KOPT-K1 (cell line): ENCODE measurements around the gene SLC1A7.

Experiments used
- H3K27ac ChIP-seq: fragments of 200-600 bp; sonication (generic); 2 replicates; pipeline ENCODE4 v1.5.1; 2016; ENCODE audit warnings: antibody characterized with exemption, mild to moderate bottlenecking, low read depth, low read length; ENCODE audit not compliant: poor library complexity, severe bottlenecking
- H3K36me3 ChIP-seq: fragments of 200-600 bp; sonication (generic); 2 replicates; pipeline ENCODE4 v1.5.1; 2017; ENCODE audit warnings: antibody characterized with exemption, mild to moderate bottlenecking, low read length, moderate library complexity; ENCODE audit not compliant: insufficient read depth
- H3K9me3 ChIP-seq: fragments of 200-600 bp; sonication (generic); 2 replicates; pipeline ENCODE4 v1.5.1; 2017; ENCODE audit warnings: antibody characterized with exemption, low read length, mild to moderate bottlenecking; ENCODE audit not compliant: insufficient read depth, poor library complexity, severe bottlenecking

SLC1A7 gene

DNA sequence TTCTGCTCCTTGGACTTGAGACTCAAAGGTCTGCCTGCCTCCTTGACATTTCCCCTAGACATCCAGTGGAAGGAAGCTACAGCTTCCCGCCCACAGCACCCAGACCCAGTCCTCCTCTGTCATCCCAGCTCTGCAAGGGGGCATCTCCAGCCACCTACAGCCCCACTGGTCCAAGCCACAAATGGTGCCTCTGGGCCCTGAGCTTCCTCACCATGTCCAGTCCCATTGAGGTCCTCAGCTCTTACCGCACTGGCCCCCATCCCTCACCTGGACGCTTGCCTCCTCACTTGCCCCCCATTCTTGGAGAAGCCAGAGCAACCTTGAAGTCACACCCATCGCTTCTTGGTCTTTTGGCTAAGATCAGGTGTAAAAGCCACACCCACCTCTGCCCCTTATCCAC, 67.2 kb downstream of the SLC1A7 start:
- Histone ChIP-seq H3K27ac (no peak overlapping the region), H3K36me3 (no peaks in the 10 kb centered on the region), H3K9me3 (no peaks in the 10 kb centered on the region)

DNA sequence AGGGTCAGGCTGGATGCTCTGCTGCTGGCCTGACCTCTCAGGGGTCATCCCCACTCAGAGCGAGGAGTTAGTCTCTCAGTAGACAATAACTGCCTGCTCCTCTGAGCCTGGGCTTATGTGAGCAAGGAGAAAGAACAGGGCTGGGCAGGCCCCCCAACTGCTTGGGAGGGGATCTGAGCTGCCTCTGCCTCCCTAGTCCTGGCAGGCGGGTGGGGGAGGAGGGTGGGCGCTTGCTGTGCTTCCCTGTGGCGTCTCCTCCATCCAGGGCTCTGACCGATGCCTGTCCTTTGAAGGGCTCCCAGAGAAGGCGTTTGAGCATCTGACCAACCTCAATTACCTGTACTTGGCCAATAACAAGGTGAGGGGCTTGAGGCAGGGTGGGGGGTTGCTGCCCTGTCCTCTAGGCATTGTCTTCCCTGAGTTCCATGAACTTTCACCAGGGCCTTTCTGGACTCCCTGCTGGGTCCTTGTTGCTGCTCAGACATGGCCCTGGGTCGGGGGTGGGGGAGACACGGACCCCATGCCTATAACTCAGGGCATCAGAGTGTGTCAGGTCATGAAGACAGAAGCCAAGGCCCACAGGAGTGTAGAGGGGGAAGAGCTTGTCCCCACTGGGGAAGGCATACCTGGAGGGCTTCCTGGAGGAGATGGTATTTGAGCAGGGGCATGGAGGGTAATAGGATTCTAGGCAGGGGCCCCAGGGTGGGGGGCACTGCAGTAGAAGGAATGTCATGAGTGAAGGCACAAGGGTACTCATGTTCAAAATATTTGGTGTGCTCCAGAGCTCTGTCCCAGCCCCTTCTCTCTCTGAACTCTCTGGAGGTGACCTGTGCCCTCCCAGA, 67.9 kb downstream of the SLC1A7 start:
- no peaks in the 10 kb centered on the region for H3K9me3 ChIP-seq
- H3K36me3 ChIP-seq = no peaks in the 10 kb centered on the region
- H3K27ac ChIP-seq = no peak overlapping the region

DNA sequence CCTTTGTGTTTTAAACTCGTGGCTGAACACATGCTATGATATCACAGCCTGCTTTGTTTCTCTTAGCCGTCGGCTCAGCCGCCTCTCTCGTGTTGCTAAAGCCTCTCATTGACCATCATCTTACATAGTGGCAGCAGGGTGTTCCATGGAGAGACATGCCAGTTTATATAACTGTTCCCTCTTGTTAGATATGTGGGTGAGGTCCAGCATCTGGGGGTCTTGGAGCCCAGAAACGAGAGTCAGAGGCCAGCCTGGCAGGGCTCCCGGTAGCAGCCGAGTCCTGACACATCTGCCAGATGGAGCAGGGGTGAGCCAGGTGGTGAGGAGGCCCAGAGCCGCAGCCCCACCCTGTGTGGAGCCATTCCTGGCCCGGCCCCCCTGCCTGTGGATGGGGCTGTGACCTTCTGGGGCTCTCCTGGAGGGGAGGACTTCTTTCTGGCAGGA, 68.5 kb downstream of the SLC1A7 start:
- no peaks in the 10 kb centered on the region for H3K36me3 ChIP-seq
- no peaks in the 10 kb centered on the region for H3K9me3 ChIP-seq
- H3K27ac ChIP-seq = no peak overlapping the region

DNA sequence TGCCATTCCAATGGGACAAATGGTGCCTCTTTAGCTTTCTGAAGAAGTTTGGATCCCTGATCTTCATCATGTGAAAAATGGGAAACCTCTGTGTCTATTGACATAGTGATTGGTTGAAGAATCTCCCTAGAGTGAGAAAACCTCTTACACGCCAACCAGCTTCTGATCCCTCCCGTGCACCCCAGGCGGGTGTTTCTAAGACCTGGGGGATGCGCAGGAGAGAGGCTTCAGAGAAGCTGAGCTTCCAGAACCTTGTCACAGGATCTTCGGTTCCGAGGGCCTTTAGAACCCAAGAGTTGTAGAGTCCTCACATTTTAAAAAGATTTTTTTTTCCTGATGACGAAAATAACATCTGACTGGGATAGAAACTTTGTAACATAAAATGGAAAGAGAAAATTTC, 69.2 kb downstream of the SLC1A7 start:
- Histone ChIP-seq H3K36me3 (no peaks in the 10 kb centered on the region), H3K27ac (no peak overlapping the region), H3K9me3 (no peaks in the 10 kb centered on the region)

DNA sequence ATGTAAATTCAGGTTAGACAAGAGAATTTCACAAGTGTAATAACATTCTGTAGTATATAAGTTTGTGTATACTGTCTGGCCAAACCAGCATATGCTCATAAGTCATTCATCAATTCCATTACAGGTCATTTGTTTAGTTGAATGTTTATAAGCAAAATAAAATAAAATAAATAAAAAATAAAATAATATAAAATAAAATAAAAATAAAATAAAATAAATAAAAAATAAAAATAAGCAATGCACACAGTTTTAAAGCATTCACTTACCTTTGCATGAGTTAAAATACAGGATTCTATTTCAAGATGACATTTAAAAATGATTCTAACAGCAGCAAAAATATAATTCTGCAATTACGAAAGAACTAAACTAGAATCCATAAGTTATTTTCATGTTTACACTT, 70.5 kb downstream of the SLC1A7 start:
- Histone ChIP-seq H3K9me3 (no peaks in the 10 kb centered on the region), H3K27ac (no peak overlapping the region), H3K36me3 (no peaks in the 10 kb centered on the region)

DNA sequence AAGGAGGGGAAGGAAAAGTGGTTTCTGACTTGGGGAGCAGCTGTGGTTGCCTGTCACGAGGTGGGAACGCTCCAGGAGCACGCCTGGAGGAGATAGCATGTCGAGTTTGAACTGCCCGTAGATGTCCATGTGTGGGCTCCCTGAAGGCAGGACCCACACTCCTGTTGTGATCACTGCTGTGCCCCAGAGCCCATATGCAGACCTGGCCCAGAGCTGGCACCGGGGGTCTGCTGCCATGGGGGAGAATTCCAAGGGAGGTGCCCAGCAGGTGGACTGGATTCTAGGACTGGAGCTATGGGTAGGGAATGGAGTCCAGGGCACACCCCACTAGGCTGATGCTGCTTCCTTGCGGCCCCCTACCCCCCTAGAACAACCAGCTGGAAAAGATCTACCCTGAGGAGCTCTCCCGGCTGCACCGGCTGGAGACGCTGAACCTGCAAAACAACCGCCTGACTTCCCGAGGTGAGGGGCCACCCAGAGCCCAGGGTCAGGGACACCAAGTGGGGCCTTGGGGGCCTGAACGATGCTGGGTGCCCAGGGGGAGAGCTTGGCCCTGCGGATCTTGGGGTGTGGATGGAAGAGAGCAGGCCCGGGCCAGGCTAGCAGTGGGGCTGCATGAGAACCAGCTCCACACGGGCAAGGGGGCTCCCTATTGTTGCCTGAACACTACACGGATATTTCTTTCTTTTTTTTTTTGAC, 71.1 kb downstream of the SLC1A7 start:
- Histone ChIP-seq H3K36me3 (no peaks in the 10 kb centered on the region), H3K27ac (no peak overlapping the region), H3K9me3 (no peaks in the 10 kb centered on the region)

DNA sequence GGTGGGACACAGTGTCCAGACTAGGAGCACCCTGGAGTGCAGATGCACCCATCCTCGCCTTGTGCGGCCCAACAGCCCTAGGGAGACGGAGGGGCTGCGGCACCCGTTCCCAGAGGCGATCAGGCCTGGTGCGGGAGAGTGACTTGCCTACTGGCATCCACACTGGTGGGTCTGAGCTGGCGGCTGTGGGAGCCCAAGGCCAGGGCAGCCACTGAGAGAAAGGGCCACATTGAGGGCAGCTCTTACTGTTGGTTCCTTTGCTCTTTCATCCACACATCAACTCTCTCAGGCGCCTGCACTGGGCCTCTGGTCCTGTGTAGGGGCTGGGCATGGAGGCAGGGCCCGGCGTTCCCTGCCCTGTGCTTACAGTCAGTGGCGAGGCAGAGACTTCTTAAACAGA, 71.8 kb downstream of the SLC1A7 start:
- Histone ChIP-seq H3K9me3 (no peaks in the 10 kb centered on the region), H3K36me3 (no peaks in the 10 kb centered on the region), H3K27ac (no peak overlapping the region)

DNA sequence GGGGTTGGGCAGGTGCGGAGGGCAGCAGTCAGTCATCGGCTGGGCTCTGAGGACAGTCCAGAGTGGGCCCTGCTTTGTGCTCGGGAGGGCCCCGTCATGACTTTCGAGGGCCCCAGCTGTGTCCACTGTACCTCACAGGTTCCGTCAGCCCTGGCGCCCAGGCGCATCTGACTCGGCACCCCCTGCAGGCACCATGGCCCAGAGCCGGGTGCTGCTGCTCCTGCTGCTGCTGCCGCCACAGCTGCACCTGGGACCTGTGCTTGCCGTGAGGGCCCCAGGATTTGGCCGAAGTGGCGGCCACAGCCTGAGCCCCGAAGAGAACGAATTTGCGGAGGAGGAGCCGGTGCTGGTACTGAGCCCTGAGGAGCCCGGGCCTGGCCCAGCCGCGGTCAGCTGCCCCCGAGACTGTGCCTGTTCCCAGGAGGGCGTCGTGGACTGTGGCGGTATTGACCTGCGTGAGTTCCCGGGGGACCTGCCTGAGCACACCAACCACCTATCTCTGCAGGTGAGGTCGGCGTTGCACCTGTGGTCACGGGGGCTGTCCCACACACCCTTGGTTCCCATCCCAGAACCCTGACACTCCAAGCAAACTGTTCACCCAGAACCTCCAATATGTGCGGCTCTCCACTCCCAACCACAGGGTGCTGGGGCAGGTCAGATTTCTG, 72.6 kb downstream of the SLC1A7 start:
- Histone ChIP-seq H3K27ac (no peak overlapping the region), H3K9me3 (no peaks in the 10 kb centered on the region), H3K36me3 (no peaks in the 10 kb centered on the region)

DNA sequence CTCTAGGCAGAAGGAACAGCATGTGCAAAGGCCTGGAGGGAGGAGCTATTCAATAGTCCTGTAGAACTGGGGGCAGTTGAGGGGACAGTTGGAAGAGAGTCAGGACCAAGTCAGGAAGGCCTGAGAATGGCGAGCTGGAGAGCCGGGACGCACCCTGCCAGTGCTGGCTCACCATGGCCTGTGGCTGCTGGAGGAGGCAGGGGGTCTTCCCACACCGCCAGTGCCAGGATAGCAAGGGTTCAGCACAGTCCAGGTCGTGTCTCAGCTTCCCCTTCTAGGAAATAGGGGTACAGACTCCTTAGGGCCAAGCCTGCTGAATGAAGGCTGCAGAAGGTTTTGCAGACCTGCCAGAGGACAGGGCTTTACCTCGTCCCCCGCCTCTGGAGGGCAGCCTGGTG, 73.2 kb downstream of the SLC1A7 start:
- H3K36me3 ChIP-seq = no peaks in the 10 kb centered on the region
- H3K27ac ChIP-seq = no peak overlapping the region
- H3K9me3 ChIP-seq = no peaks in the 10 kb centered on the region

DNA sequence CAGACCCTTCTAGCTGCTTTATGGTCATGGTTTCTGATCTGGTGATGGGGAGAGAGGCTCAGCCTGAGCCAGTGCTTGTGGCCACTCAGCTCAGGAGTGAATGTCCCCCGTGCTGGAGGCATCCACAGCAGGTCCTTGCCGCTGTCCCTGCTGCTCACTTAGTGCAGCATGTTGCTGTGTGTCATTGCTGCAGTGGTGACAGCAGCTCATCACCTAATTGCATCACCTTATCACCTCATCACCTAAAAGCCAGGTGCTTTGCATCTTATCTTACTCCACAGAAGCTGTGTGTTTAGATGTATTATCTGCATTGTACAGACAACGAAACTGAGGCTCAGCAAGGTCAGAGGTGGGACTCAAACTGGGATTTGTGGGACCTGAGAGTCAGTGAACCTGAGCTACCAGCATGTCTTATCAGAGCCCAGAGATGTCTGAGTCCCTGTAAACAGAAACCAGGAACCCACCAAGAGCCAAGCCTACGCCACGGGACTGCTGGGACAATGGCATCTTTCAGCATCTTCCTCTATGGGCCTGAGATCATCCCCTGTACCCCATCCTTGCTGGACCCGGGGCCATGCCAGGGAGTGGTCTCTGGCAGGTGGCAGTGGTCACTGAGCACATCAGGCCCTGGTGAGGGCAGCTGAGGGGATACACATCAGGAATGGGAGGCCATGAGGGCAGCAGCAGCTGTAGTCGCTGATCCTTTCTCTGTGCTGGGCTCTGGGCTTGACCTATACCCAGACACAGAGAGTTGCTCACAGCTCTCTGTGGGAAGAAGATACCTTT, 73.9 kb downstream of the SLC1A7 start:
- H3K9me3 ChIP-seq = no peaks in the 10 kb centered on the region
- H3K27ac ChIP-seq = no peak overlapping the region
- H3K36me3 ChIP-seq = no peaks in the 10 kb centered on the region

DNA sequence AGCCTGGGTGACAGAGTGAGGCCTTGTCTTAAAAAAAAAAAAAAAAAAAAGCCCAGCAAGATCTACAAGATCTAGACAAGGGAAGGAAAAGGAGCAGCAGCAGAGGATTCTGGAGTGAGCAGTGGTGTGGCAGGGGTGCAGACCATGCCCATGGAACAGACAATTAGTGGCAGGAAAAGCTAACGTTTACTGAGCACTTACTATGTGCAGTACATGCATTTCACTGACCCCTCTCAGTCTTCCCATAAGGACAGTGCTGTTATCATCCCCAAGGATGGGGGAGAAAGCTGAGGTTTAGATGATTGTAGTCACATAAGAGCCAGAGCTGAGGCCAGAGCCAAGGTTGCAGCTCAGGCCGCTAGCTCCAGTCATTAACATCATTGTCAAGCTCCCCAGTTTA, 74.6 kb downstream of the SLC1A7 start:
- no peaks in the 10 kb centered on the region for H3K36me3 ChIP-seq
- no peak overlapping the region for H3K27ac ChIP-seq
- no peaks in the 10 kb centered on the region for H3K9me3 ChIP-seq

DNA sequence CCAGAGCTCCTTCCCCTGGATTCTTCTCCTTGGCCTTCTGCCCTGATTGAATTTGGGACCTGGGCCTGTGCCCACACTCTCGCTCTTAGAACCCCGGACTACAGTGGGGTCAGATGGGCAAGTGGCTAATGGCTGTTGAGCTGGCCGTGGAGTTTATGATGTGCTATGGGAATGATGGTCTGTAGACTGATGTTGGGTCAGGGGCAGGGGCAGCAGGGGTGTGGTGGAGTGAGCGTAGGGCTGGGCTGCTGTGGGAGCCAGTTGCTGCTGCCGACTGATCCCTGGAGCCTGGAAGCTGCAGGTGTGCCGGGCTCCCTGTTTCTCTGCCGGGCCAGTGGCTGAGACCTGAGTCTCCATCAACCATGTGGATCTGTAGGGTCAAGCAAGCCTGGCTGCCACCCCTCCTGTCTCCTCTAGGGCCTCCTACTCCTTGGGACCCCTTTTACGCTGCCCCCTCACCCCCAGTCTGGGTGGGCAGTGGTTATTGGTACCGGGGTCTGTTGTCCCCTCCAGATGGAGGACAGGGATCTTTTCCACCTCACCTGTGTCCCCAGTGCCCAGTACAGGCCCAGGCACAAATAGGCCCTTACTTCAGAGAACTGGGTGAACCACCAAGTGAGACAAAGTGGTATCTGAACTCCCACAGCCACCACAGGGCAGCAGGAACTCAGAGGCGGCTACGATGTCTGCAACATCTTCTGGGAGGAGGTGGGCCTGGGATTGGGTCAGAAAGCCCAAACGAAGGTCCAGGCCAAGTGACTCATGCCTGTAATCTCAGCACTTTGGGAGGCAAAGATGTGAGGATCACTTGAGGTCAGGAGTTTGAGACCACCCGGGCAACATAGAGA, 75.3 kb downstream of the SLC1A7 start:
- Histone ChIP-seq H3K27ac (no peak overlapping the region), H3K9me3 (no peaks in the 10 kb centered on the region)

DNA sequence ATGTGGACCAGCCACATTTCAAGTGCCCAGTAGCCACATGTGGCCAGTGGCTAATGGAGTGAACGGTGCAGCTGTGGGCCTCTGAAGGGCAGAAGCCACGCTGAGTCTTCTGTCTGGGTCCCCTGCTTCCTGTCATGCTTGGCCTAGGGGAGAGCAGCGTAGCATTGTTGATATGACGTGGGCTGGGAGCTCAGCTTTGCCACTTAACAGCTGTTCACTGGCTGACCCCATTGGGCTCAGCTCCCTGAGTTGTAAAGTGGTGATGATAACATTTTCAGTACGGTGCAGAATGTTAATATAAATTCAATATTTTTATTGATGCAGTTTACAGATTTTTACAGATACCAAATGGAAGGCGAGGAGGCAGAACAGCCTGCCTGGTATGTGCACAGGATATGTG, 76.0 kb downstream of the SLC1A7 start:
- H3K9me3 ChIP-seq = no peaks in the 10 kb centered on the region
- no peak overlapping the region for H3K27ac ChIP-seq
- H3K36me3 ChIP-seq = no peaks in the 10 kb centered on the region

More for the DNA sequence above, 75.3 kb downstream of the SLC1A7 start:
- no peaks in the 10 kb centered on the region for H3K36me3 ChIP-seq

DNA sequence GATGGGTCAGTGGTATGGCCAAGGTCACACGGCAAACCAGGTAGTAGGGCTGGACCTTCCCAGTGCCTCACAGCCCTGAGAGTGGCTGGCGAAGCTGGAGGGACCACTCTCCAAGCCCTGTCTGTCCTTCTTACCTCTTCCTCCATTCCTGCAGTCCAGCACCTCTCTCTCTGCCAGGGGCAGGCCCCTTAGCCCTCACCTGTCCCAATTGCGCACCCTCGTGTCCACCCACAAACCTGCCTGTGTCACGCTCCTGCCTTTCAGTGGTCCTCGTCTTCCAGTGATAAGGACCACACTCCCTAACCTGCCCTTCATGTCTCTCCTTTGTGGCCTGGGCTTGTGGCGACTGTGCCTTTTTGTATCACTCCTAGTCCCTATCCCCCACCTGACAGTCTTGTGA, 77.0 kb downstream of the SLC1A7 start:
- Histone ChIP-seq H3K27ac (no peak overlapping the region), H3K9me3 (no peaks in the 10 kb centered on the region), H3K36me3 (no peaks in the 10 kb centered on the region)
